ENCODE measurements around the gene GMDS.

The GMDS gene

GRCh38 chr6:2179950-2180349 lies 65.5 kb downstream of the GMDS start:
- DNase-seq (ENCODE audit: low read depth in 1 of 2, low spot score in 1 of 2): no peak

GRCh38 chr6:2179241-2179640 lies 66.2 kb downstream of the GMDS start:
- DNase-seq (ENCODE audit: low read depth in 1 of 2, low spot score in 1 of 2): no peak

- no peak for DNase-seq (ENCODE audit: low read depth in 1 of 2, low spot score in 1 of 2)
These were observed 67.3 kb downstream of the GMDS start for GRCh38 chr6:2178125-2178524.

GRCh38 chr6:2175825-2176224 lies 69.6 kb downstream of the GMDS start:
- no peak for DNase-seq (ENCODE audit: low read depth in 1 of 2, low spot score in 1 of 2)

GRCh38 chr6:2173203-2173961 lies 72.0 kb downstream of the GMDS start:
- DNase-seq (ENCODE audit: low read depth in 1 of 2, low spot score in 1 of 2): no peak

GRCh38 chr6:2171728-2172127 lies 73.7 kb downstream of the GMDS start:
- no peak for DNase-seq (ENCODE audit: low read depth in 1 of 2, low spot score in 1 of 2)

GRCh38 chr6:2168480-2168879 lies 76.9 kb downstream of the GMDS start:
- no peak for DNase-seq (ENCODE audit: low read depth in 1 of 2, low spot score in 1 of 2)

GRCh38 chr6:2166717-2167116 lies 78.7 kb downstream of the GMDS start:
- DNase-seq (ENCODE audit: low read depth in 1 of 2, low spot score in 1 of 2): no peak

- DNase-seq (ENCODE audit: low read depth in 1 of 2, low spot score in 1 of 2): no peak
These were observed 80.1 kb downstream of the GMDS start for GRCh38 chr6:2165286-2165685.

- no peak for DNase-seq (ENCODE audit: low read depth in 1 of 2, low spot score in 1 of 2)
These were observed 80.9 kb downstream of the GMDS start for GRCh38 chr6:2164481-2164880.

GRCh38 chr6:2162079-2162445 lies 83.3 kb downstream of the GMDS start:
- no peak for DNase-seq (ENCODE audit: low read depth in 1 of 2, low spot score in 1 of 2)

- no peak for DNase-seq (ENCODE audit: low read depth in 1 of 2, low spot score in 1 of 2)
These were observed 86.7 kb downstream of the GMDS start for GRCh38 chr6:2158596-2159271.

- peak in 1 of 2 donors; percentile 5 for DNase-seq (ENCODE audit: low read depth in 1 of 2, low spot score in 1 of 2)
These were observed 87.8 kb downstream of the GMDS start for GRCh38 chr6:2157441-2158127.

- DNase-seq (ENCODE audit: low read depth in 1 of 2, low spot score in 1 of 2): no peak
These were observed 90.2 kb downstream of the GMDS start for GRCh38 chr6:2155206-2155605.

- no peak for DNase-seq (ENCODE audit: low read depth in 1 of 2, low spot score in 1 of 2)
These were observed 95.9 kb downstream of the GMDS start for GRCh38 chr6:2149361-2150006.

- no peak for DNase-seq (ENCODE audit: low read depth in 1 of 2, low spot score in 1 of 2)
These were observed 96.7 kb downstream of the GMDS start for GRCh38 chr6:2148748-2149147.

GRCh38 chr6:2147766-2148448 lies 97.5 kb downstream of the GMDS start:
- DNase-seq (ENCODE audit: low read depth in 1 of 2, low spot score in 1 of 2): no peak

- no peak for DNase-seq (ENCODE audit: low read depth in 1 of 2, low spot score in 1 of 2)
These were observed 98.1 kb downstream of the GMDS start for GRCh38 chr6:2147261-2147660.

GRCh38 chr6:2144210-2144609 lies 101.2 kb downstream of the GMDS start:
- no peak for DNase-seq (ENCODE audit: low read depth in 1 of 2, low spot score in 1 of 2)

GRCh38 chr6:2141644-2142290 lies 103.6 kb downstream of the GMDS start:
- DNase-seq (ENCODE audit: low read depth in 1 of 2, low spot score in 1 of 2): no peak
